Activated CD8-positive, alpha-beta T cell treated with anti-CD3 and anti-CD28 coated beads for 36 hours (primary cell): ENCODE measurements around the gene CSNK2B. TPM values are rescaled to one million over a fixed set of nuclear protein-coding genes. Genes with fewer than 3 reads are reported as not detected.

ENCODE experiments used
- ATAC-seq: fragments of 200-7000 bp; cut with Tn5 transposase; one replicate; pipeline ENCODE4 v1.10.0; 2021; ENCODE audit warnings: mild to moderate bottlenecking, moderate library complexity
- CTCF ChIA-PET: fragments of 350-600 bp; sonication (Branson Sonifier 250); formaldehyde crosslinking; loops from one replicate; lab custom pipeline; 2021; ENCODE audit warnings: antibody characterized with exemption; lab: Charles Lee
- POLR2A ChIA-PET: fragments of 350-600 bp; sonication (Branson Sonifier 250); formaldehyde crosslinking; loops from one replicate; lab custom pipeline; 2021; ENCODE audit warnings: antibody characterized with exemption; lab: Charles Lee
- DNase-seq: peaks from one replicate; pipeline ENCODE4 v3.0.0-alpha.2; 2020
- H3K27ac Mint-ChIP-seq: one replicate; pipeline ENCODE4 v1.8.0; 2021; ENCODE audit warnings: mild to moderate bottlenecking, mixed read lengths
- H3K27me3 Mint-ChIP-seq: one replicate; pipeline ENCODE4 v1.8.0; 2021; ENCODE audit warnings: mixed read lengths
- H3K36me3 Mint-ChIP-seq: one replicate; pipeline ENCODE4 v1.8.0; 2021; ENCODE audit warnings: low read depth, mixed read lengths
- H3K4me1 Mint-ChIP-seq: one replicate; pipeline ENCODE4 v1.8.0; 2021; ENCODE audit warnings: low read depth, mixed read lengths
- H3K4me3 Mint-ChIP-seq: one replicate; pipeline ENCODE4 v1.8.0; 2021; ENCODE audit warnings: mild to moderate bottlenecking, moderate library complexity, mixed read lengths
- H3K9me3 Mint-ChIP-seq: one replicate; pipeline ENCODE4 v1.8.0; 2021; ENCODE audit warnings: mixed read lengths
- CTCF ChIP-seq: fragments of 200-600 bp; IDR thresholded peaks from one replicate; pipeline ENCODE4 v1.8.0; 2022; ENCODE audit warnings: antibody characterized with exemption, mild to moderate bottlenecking
- intact Hi-C: fragments of 100-400 bp; cut with micrococcal nuclease; formaldehyde crosslinking; loops from one replicate; pipeline ENCODE4 v1.10.0; 2022
- total RNA-seq, 2 experiments: library from RNA; stranded (reverse); gene quantifications; one replicate each; pipeline ENCODE4 v1.2.3, GENCODE V29; 2021

The CSNK2B gene
- total RNA-seq, 2 experiments from 2014 or later, result 241 to 247 TPM

- POLR2A ChIA-PET, result interaction anchor here (0.7 to 16.2 kb wide), 7 partner anchors 11 to 60 kb away, joined by 3 to 235 read pairs (median 5); partner anchors contain the start of genes APOM, BAG6, C6orf47 and GPANK1
- Mint-ChIP-seq H3K4me1 (peaks cover 9% of the 10 kb centered on the region), H3K36me3 (peaks cover 49% of the 10 kb centered on the region), H3K27ac (peak overlapping the region; percentile 64), H3K9me3 (no peaks in the 10 kb centered on the region), H3K4me3 (no peak overlapping the region), H3K27me3 (no peaks in the 10 kb centered on the region)
- CTCF ChIA-PET, result interaction anchor here (1.5 kb wide), 1 partner anchor 90 kb away, joined by 3 read pairs; no protein-coding TSS in a partner anchor
- DNase-seq (no peak), ATAC-seq (no peak)
- intact Hi-C loops, result no loop called here
- TF ChIP-seq CTCF, result no peak
Observed at GRCh38 chr6:31640612-31641011, 25.3 kb upstream of the CSNK2B start.

GRCh38 chr6:31641370-31641769 is 24.5 kb upstream of the CSNK2B start:
- H3K4me3 Mint-ChIP-seq, result no peak overlapping the region
- ATAC-seq (no peak), DNase-seq (no peak)
- ChIA-PET POLR2A (interaction anchor here (1.2 to 16.2 kb wide), 3 partner anchors 10 to 15 kb away, joined by 3 to 235 read pairs (median 62); partner anchors contain the start of genes APOM and BAG6), CTCF (no interaction called here)
- H3K36me3 Mint-ChIP-seq, result peaks cover 50% of the 10 kb centered on the region
- no peaks in the 10 kb centered on the region for H3K27me3 Mint-ChIP-seq
- intact Hi-C loops, result no loop called here
- TF ChIP-seq CTCF, result no peak
- peaks cover 9% of the 10 kb centered on the region for H3K4me1 Mint-ChIP-seq
- H3K27ac Mint-ChIP-seq, result peak overlapping the region; percentile 18
- H3K9me3 Mint-ChIP-seq, result no peaks in the 10 kb centered on the region

DNA sequence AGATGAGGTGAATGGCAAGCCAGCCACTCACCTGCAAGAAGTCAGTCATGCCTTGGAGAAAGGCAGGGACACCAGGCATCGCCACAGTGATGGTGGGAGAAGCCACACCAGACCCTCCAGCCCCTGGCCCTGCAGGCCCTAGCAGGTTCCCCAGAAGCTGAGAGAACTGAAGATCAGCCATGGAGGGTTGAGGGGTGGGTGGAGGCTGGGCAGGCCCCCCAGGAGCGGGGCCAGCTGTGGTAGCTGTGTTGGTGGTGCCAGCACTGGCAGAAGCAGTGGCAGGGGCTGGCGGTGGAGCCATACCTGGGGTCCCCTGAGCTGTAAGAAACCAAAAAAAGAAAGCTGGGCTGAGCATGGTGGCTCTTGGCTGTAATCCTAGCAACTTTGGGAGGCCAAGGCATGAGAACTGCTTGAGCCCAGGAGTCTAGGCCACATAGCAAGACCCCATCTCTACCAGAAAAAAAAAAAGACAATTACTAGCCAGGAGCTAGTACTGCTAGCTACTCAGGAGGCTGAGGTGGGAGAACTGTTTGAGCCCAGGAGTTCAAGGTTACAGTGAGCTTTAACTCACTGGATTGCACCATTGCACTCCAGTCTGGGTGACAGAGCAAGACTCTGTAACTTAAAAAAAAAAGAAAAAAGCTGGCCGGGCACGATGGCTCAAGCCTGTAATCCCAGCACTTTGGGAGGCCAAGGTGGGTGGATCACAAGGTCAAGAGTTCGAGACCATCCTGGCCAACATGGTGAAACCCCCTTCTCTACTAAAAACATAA is 22.9 kb upstream of the CSNK2B start:
- Mint-ChIP-seq H3K36me3 (peaks cover 52% of the 10 kb centered on the region), H3K27me3 (no peaks in the 10 kb centered on the region), H3K4me1 (peaks cover 9% of the 10 kb centered on the region), H3K4me3 (no peak overlapping the region), H3K27ac (no peak overlapping the region), H3K9me3 (no peaks in the 10 kb centered on the region)
- DNase-seq (no peak), ATAC-seq (no peak)
- ChIA-PET POLR2A (interaction anchor here (0.8 to 16.2 kb wide), 6 partner anchors 9 to 60 kb away, joined by 3 to 235 read pairs (median 6); partner anchors contain the start of genes ABHD16A, BAG6, C6orf47 and GPANK1), CTCF (interaction anchor here (1.3 kb wide), 1 partner anchor 166 kb away, joined by 3 read pairs; no protein-coding TSS in a partner anchor)
- intact Hi-C loops, result no loop called here
- no peak for TF ChIP-seq CTCF

DNA sequence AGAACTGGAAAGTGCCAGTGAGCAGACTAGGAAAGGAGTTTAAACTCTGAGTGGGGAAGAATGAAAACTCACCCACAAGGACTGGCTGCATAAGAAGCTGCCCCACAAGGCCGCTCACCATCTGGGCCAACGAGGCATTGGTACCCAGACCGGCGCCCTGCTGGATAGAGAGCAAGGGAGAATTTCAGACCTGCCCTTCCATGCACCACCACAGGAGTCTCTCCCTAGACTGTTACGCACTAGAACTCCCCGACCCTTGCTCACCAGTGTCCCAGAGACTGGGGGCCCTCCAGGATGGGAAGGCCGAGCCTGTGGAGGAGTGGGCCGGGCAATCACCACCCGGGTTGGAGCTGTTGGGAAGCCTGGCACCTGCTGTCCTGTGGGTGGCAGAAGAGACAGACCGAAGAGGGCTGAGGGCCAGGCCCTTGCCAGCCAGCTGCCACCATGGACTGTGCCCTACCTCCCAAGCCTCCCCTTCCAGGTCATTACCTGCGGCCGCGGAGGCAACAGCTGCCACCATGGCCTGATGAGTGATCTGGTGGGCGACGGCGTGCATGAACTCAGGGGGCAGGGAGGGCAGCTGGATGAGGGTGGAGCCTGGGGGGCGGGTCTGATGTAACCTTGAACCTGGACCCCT is 21.9 kb upstream of the CSNK2B start:
- peaks cover 12% of the 10 kb centered on the region for H3K4me1 Mint-ChIP-seq
- H3K27me3 Mint-ChIP-seq, result no peaks in the 10 kb centered on the region
- H3K27ac Mint-ChIP-seq, result no peak overlapping the region
- no peak for TF ChIP-seq CTCF
- ATAC-seq, result no peak
- no peak for DNase-seq
- POLR2A ChIA-PET, result interaction anchor here (0.8 to 16.2 kb wide), 6 partner anchors 8 to 21 kb away, joined by 3 to 235 read pairs (median 6); partner anchors contain the start of genes BAG6, C6orf47 and GPANK1
- H3K4me3 Mint-ChIP-seq, result no peak overlapping the region
- H3K36me3 Mint-ChIP-seq, result peaks cover 55% of the 10 kb centered on the region
- intact Hi-C loops, result no loop called here
- no peaks in the 10 kb centered on the region for H3K9me3 Mint-ChIP-seq
- CTCF ChIA-PET, result interaction anchor here (1.3 kb wide), 1 partner anchor 167 kb away, joined by 3 read pairs; no protein-coding TSS in a partner anchor
